Adipocyte (in vitro differentiated cells): ENCODE measurements around the gene PAK4.

Experiments used
- DNase-seq: peaks from one replicate; pipeline ENCODE4 v3.0.0-alpha.2; 2015; ENCODE audit warnings: low read depth
- H3K27me3 ChIP-seq: replicated peaks from 2 replicates; pipeline ENCODE4 v1.7.0; 2013; ENCODE audit warnings: mild to moderate bottlenecking, low read length, moderate library complexity; ENCODE audit not compliant: control insufficient read depth, insufficient read depth
- H3K36me3 ChIP-seq: 2 replicates; pipeline ENCODE4 v1.7.0; 2013; ENCODE audit warnings: low read length, mild to moderate bottlenecking, moderate library complexity; ENCODE audit not compliant: control insufficient read depth, insufficient read depth, severe bottlenecking
- H3K4me1 ChIP-seq: 2 replicates; pipeline ENCODE4 v1.7.0; 2013; ENCODE audit warnings: mild to moderate bottlenecking, low read length, moderate library complexity; ENCODE audit not compliant: control insufficient read depth, insufficient read depth
- H3K4me3 ChIP-seq: 2 replicates; pipeline ENCODE4 v1.7.0; 2013; ENCODE audit warnings: mild to moderate bottlenecking, low read length, moderate library complexity
- H3K9ac ChIP-seq: 2 replicates; pipeline ENCODE4 v1.7.0; 2013; ENCODE audit warnings: mild to moderate bottlenecking, low read length, moderate library complexity
- H3K9me3 ChIP-seq: 2 replicates; pipeline ENCODE4 v1.7.0; 2013; ENCODE audit warnings: mild to moderate bottlenecking, low read length, moderate library complexity; ENCODE audit not compliant: control insufficient read depth

Gene PAK4

DNA sequence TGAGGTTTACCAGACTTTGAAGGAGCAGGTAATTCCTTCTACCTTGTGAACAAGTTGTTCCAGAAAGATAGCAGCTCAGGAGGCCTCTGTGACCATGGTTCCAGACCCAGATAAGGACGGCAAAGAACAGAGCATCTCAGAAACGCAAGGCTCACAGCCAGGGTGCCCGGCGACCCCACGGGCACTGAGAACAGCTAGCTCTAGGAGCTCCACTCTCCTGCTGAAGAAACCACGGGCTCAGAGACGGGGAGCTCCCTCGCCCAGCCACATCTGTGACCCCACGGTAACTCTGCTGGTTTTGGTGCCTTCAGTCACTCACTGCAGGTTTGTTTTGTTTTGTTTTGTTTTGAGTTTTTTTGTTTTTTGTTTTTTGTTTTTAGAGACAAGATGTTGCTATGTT lies 55.2 kb downstream of the PAK4 start:
- H3K27me3 ChIP-seq: no peaks in the 10 kb centered on the region
- no peak overlapping the region for H3K9ac ChIP-seq
- no peak overlapping the region for H3K4me3 ChIP-seq
- no peaks in the 10 kb centered on the region for H3K9me3 ChIP-seq
- DNase-seq: no peak
- no peaks in the 10 kb centered on the region for H3K36me3 ChIP-seq
- H3K4me1 ChIP-seq: no peaks in the 10 kb centered on the region

DNA sequence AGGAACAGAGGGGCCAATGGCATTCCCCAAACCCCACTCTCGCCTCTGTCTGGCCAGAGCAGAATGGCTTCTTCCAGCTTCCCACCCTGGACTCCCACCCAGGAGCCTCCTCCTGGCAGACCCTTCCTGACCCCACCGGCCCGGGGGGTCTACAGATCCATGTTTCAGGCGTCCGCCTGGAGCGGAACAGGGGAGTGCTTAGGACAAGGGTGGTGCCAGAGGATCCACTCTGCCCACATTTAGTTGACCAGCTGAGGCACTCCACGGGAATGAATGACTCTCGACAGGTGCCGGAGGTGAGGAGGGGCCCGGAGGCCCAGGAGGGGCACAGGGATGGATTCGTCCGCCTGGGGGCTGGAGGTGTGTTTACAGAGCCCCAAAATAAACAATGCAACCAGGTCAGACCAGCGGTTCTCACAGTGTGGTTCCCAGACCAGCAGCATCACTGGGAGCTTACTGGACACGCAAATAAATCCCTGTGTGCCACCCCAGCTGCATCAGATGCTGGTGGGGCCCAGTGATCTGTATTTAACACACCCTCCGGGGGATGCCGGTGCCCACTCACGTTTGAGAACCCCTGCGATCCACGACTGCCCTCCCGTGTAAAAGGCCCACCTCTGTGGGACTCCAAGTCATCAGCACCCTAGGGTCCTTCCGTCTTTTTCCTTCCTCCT lies 56.1 kb downstream of the PAK4 start:
- no peaks in the 10 kb centered on the region for H3K9me3 ChIP-seq
- DNase-seq: no peak
- no peaks in the 10 kb centered on the region for H3K4me1 ChIP-seq
- no peaks in the 10 kb centered on the region for H3K27me3 ChIP-seq
- H3K36me3 ChIP-seq: no peaks in the 10 kb centered on the region
- H3K4me3 ChIP-seq: no peak overlapping the region
- H3K9ac ChIP-seq: no peak overlapping the region

GRCh38 chr19:39182174-39182505 lies 56.6 kb downstream of the PAK4 start:
- Histone ChIP-seq H3K9ac (no peak overlapping the region), H3K36me3 (no peaks in the 10 kb centered on the region), H3K4me3 (no peak overlapping the region), H3K27me3 (no peaks in the 10 kb centered on the region), H3K9me3 (no peaks in the 10 kb centered on the region), H3K4me1 (no peaks in the 10 kb centered on the region)
- DNase-seq: no peak

DNA sequence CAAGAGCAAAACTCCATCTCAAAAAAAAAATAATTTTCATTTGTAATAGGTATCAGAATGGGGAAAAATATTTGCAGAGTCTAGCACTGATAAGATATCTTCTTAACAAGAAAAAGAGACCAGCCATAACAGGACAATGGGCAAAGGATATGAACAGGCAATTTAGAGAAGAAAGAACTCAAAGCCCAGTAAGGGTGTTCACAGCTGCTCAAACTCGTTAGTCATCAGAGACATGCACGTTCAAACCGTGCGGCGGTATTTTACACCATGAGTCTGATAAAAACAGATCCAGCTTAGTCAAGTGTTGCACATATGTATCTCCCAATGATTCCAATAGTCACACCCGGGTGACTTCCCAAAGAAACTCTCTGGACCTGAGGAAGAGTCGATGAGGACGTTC lies 57.5 kb downstream of the PAK4 start:
- DNase-seq: no peak
- Histone ChIP-seq H3K36me3 (no peaks in the 10 kb centered on the region), H3K9me3 (no peaks in the 10 kb centered on the region), H3K4me1 (no peaks in the 10 kb centered on the region), H3K9ac (no peak overlapping the region), H3K27me3 (no peaks in the 10 kb centered on the region), H3K4me3 (no peak overlapping the region)

DNA sequence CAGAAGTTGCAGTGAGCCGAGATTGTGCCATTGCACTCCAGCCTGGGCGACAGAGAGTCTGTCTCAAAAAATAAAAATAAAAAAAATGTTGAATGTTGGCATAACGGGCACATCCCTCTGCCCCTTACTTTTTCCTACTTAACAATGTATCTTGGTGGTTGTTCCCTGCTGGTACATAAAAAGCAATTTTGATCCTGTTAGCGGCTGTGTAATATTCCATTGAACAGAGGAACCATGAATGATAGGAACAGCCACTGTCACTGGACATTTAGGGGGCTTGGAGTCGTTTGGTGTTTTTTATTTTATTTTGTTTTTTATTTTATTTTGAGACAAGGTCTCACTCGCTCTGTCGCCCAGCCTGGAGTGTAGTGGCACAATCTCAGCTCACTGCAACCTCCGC lies 60.8 kb downstream of the PAK4 start:
- no peaks in the 10 kb centered on the region for H3K4me1 ChIP-seq
- H3K9ac ChIP-seq: no peak overlapping the region
- no peaks in the 10 kb centered on the region for H3K36me3 ChIP-seq
- peaks cover 15% of the 10 kb centered on the region for H3K27me3 ChIP-seq
- H3K4me3 ChIP-seq: no peak overlapping the region
- no peaks in the 10 kb centered on the region for H3K9me3 ChIP-seq
- DNase-seq: no peak

DNA sequence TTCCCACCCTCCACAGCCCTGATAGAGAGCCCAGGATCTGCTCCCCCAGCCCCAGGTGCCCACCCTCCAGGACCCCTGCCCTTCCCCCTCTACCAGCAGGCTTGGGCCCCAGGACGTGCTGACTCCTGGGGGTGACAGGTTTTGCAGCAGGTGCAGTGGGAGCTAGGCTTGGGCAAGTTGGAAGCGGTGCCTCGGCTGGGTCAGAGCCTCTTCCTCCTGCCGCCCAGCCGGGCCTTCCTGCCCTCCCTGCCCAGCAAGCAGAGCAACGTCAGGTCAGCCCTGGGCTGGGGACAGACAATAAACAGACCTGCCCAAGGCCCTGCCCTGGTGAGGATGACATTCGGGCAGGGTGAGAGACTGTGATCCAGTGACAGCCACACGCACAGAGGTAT lies 62.0 kb downstream of the PAK4 start:
- Histone ChIP-seq H3K27me3 (peaks cover 15% of the 10 kb centered on the region), H3K36me3 (no peaks in the 10 kb centered on the region), H3K4me3 (no peak overlapping the region), H3K9me3 (no peaks in the 10 kb centered on the region), H3K4me1 (no peaks in the 10 kb centered on the region), H3K9ac (no peak overlapping the region)
- no peak for DNase-seq

GRCh38 chr19:39188960-39189359 lies 63.4 kb downstream of the PAK4 start:
- Histone ChIP-seq H3K36me3 (no peaks in the 10 kb centered on the region), H3K9ac (no peak overlapping the region)

GRCh38 chr19:39190768-39191167 lies 65.2 kb downstream of the PAK4 start:
- no peak overlapping the region for H3K4me3 ChIP-seq
- no peak overlapping the region for H3K9ac ChIP-seq
- H3K36me3 ChIP-seq: no peaks in the 10 kb centered on the region
- H3K4me1 ChIP-seq: no peaks in the 10 kb centered on the region
- peaks cover 36% of the 10 kb centered on the region for H3K27me3 ChIP-seq
- no peak for DNase-seq
- H3K9me3 ChIP-seq: no peaks in the 10 kb centered on the region

More at GRCh38 chr19:39188960-39189359, 63.4 kb downstream of the PAK4 start:
- no peaks in the 10 kb centered on the region for H3K9me3 ChIP-seq
- no peak for DNase-seq
- H3K4me3 ChIP-seq: no peak overlapping the region
- peaks cover 23% of the 10 kb centered on the region for H3K27me3 ChIP-seq
- no peaks in the 10 kb centered on the region for H3K4me1 ChIP-seq

- no peak overlapping the region for H3K4me3 ChIP-seq
- H3K4me1 ChIP-seq: peaks cover 3% of the 10 kb centered on the region
- no peak for DNase-seq
- H3K27me3 ChIP-seq: peaks cover 51% of the 10 kb centered on the region
- no peak overlapping the region for H3K9ac ChIP-seq
- no peaks in the 10 kb centered on the region for H3K36me3 ChIP-seq
- no peaks in the 10 kb centered on the region for H3K9me3 ChIP-seq
Measured at GRCh38 chr19:39192846-39193245, 67.3 kb downstream of the PAK4 start.

DNA sequence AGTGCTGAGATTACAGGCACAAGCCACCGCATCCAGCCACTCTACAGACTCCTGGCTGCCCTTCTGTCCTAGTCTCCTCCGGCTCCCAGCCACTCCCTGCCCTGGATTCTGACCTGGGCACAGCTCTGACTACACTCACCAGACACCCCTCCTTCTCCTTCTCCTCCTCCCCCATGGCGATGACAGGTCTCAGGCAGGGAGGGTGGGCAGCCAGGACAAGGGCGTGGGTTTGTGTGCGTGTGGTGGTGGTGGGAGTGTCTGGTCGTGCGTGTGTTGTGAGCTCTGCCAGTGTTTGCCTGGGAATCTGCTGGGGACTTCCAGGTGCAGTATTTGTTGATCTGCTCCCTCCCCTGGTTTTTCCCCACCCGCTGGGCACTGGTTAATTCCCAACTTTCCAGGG lies 68.2 kb downstream of the PAK4 start:
- H3K9me3 ChIP-seq: no peaks in the 10 kb centered on the region
- peaks cover 3% of the 10 kb centered on the region for H3K4me1 ChIP-seq
- peaks cover 48% of the 10 kb centered on the region for H3K27me3 ChIP-seq
- no peak overlapping the region for H3K4me3 ChIP-seq
- H3K36me3 ChIP-seq: no peaks in the 10 kb centered on the region
- no peak overlapping the region for H3K9ac ChIP-seq
- DNase-seq: no peak

DNA sequence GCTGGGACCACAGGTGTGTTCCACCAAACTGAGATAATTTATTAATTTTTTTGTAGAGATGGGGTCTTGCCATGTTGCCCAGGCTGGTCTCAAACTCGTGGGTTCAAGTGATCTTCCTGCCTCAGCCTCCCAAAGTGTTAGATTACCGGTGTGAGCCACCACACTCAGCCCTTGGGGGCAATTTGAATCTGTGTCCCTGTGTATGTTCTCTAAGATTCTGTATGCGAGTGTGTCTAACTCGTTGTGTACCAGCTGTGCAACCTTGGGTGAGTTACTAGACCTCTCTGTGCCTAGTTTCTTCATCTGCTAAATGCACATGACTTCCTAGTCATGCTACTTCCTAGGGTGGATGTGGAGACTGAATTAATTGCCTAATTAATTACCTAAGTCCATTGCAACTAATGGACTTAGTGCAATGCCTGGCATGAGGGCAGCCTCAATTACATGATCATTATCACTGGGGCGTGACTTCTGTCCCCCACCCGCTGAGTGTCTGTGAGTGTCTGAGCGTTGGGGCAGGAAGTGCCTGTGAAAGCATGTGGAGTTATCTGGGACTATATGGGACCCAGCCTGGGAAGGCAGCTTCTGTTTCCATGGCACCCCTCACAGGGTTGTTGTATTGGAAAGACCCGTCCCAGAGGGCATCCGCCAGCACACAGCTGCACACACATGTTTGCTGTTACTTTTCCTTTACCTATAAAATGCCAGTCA lies 69.4 kb downstream of the PAK4 start:
- no peak for DNase-seq
- Histone ChIP-seq H3K9me3 (no peaks in the 10 kb centered on the region), H3K9ac (no peak overlapping the region), H3K4me1 (peaks cover 3% of the 10 kb centered on the region), H3K4me3 (no peak overlapping the region), H3K36me3 (no peaks in the 10 kb centered on the region), H3K27me3 (peaks cover 44% of the 10 kb centered on the region)

GRCh38 chr19:39195755-39196154 lies 70.2 kb downstream of the PAK4 start:
- Histone ChIP-seq H3K9me3 (no peaks in the 10 kb centered on the region), H3K9ac (no peak overlapping the region), H3K4me3 (no peak overlapping the region), H3K27me3 (peaks cover 45% of the 10 kb centered on the region), H3K4me1 (peaks cover 3% of the 10 kb centered on the region), H3K36me3 (no peaks in the 10 kb centered on the region)
- DNase-seq: no peak
